ENCODE data around the gene MICAL1.

Gene MICAL1

DNA sequence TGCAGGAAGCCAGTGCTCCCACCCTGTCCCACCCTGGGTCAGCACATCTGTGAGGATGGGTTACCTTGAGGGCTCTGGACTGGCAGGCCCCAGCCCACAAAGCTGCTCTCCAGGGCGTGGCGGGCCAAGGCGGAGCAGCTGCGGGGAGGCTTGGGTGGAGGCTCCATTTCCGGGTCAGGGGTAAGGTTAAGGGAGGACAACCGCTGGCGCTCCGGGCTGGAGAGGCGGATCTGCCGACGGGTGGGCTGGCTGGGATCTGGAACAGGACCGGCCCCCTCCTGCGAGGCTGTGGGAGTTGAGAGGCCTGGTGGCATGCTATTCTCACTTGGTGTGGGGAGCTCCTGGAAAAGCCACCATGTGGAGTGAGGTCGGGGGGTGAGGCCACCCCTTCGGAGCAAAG is 9.5 kb downstream of the MICAL1 start:
- Histone ChIP-seq H3K36me3 (ENCODE audit: control insufficient read depth in 4 of 4, insufficient read depth in 4 of 4, low read length in 3 of 4) (peaks cover 10 to 76% (median 45%) of the 10 kb centered on the region in 4 experiments), H3K27me3 (replicated peaks in 2 of 5; ENCODE audit: control insufficient read depth in 4 of 5, insufficient read depth in 5 of 5, low read length in 4 of 5) (no peaks in the 10 kb centered on the region), H3K4me1 (ENCODE audit: control extremely low read depth in 1 of 4, control insufficient read depth in 4 of 4, insufficient read depth in 4 of 4, low read length in 3 of 4) (peaks cover 0 to 30% (median 26%) of the 10 kb centered on the region in 4 experiments), H3K9me3 (ENCODE audit: control extremely low read depth in 1 of 5, control insufficient read depth in 4 of 5, insufficient read depth in 2 of 5, low read depth in 1 of 5, low read length in 4 of 5) (no peaks in the 10 kb centered on the region), H3K27ac (ENCODE audit: insufficient read depth in 1 of 2, low read depth in 1 of 2, low read length in 2 of 2, poor library complexity in 1 of 2, severe bottlenecking in 2 of 2) (no peak overlapping the region), H3K4me3 (ENCODE audit: control insufficient read depth in 1 of 7, extremely low read depth in 1 of 7, insufficient read depth in 4 of 7, low read depth in 2 of 7, low read length in 6 of 7) (no peak overlapping the region)
- ChIA-PET POLR2A (no interaction called here), CTCF (interaction anchor here (9.8 kb wide), 1 partner anchor 8 kb away, joined by 125 read pairs; the partner anchor contains the start of gene MICAL1)
- DNase-seq, result no peak
- 100% methylated on average over 4 of the region's 15 CpGs for WGBS (ENCODE audit: insufficient coverage)

DNA sequence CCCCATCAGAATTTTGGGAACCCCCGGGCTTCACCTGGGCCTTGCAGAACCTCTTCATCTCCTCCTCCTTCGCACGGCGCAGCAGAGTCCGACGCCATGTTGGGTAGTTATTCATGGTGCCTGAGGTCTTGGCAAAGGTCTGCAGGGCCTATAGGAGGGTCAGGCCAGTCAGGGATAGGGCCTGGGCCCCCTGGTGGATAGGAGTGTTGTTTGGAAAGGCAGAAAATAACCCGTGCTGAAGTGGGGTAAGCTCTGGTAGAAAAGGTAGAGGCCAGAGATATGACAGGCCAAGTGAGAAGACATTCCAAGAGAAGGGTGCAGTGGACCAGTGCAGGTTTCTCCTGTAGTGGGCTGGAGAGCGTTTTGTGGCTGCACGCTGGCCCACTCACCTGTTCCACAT is 10.2 kb downstream of the MICAL1 start:
- peaks cover 10 to 71% (median 42%) of the 10 kb centered on the region in 4 experiments for H3K36me3 ChIP-seq (ENCODE audit: control insufficient read depth in 4 of 4, insufficient read depth in 4 of 4, low read length in 3 of 4)
- peak in 1 of 3 donors; percentile 21 for DNase-seq
- 100% methylated on average over 3 of the region's 9 CpGs for WGBS (ENCODE audit: insufficient coverage)
- H3K4me1 ChIP-seq (ENCODE audit: control extremely low read depth in 1 of 4, control insufficient read depth in 4 of 4, insufficient read depth in 4 of 4, low read length in 3 of 4), result peaks cover 0 to 31% (median 24%) of the 10 kb centered on the region in 4 experiments
- no peak overlapping the region for H3K4me3 ChIP-seq (ENCODE audit: control insufficient read depth in 1 of 7, extremely low read depth in 1 of 7, insufficient read depth in 4 of 7, low read depth in 2 of 7, low read length in 6 of 7)
- no peaks in the 10 kb centered on the region for H3K27me3 ChIP-seq (replicated peaks in 2 of 5; ENCODE audit: control insufficient read depth in 4 of 5, insufficient read depth in 5 of 5, low read length in 4 of 5)
- H3K9me3 ChIP-seq (ENCODE audit: control extremely low read depth in 1 of 5, control insufficient read depth in 4 of 5, insufficient read depth in 2 of 5, low read depth in 1 of 5, low read length in 4 of 5), result no peaks in the 10 kb centered on the region
- POLR2A ChIA-PET, result no interaction called here
- CTCF ChIA-PET, result interaction anchor here (0.7 to 9.8 kb wide), 5 partner anchors 9 to 263 kb away, joined by 3 to 125 read pairs (median 7); partner anchors contain the start of genes CD164 and MICAL1
- H3K27ac ChIP-seq (ENCODE audit: insufficient read depth in 1 of 2, low read depth in 1 of 2, low read length in 2 of 2, poor library complexity in 1 of 2, severe bottlenecking in 2 of 2), result no peak overlapping the region

DNA sequence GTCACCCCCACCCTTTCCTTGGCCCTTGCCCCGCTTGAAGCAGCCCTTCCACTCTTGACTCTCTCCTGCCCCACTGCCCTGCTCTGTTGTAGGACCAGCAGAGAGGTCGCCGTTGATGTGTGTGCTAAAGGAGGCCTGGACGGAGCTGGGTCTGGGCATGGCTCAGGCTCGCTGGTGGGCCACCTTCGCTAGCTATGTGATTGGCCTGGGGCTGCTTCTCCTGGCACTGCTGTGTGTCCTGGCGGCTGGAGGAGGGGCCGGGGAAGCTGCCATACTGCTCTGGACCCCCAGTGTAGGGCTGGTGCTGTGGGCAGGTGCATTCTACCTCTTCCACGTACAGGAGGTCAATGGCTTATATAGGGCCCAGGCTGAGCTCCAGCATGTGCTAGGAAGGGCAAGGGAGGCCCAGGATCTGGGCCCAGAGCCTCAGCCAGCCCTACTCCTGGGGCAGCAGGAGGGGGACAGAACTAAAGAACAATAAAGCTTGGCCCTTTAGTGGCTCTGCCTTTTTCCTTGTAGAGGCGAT is 12.1 kb downstream of the MICAL1 start:
- Histone ChIP-seq H3K27me3 (replicated peaks in 2 of 5; ENCODE audit: control insufficient read depth in 4 of 5, insufficient read depth in 5 of 5, low read length in 4 of 5) (no peaks in the 10 kb centered on the region), H3K36me3 (ENCODE audit: control insufficient read depth in 4 of 4, insufficient read depth in 4 of 4, low read length in 3 of 4) (peaks cover 10 to 60% (median 39%) of the 10 kb centered on the region in 4 experiments), H3K27ac (ENCODE audit: insufficient read depth in 1 of 2, low read depth in 1 of 2, low read length in 2 of 2, poor library complexity in 1 of 2, severe bottlenecking in 2 of 2) (no peak overlapping the region), H3K4me3 (ENCODE audit: control insufficient read depth in 1 of 7, extremely low read depth in 1 of 7, insufficient read depth in 4 of 7, low read depth in 2 of 7, low read length in 6 of 7) (no peak overlapping the region), H3K9me3 (ENCODE audit: control extremely low read depth in 1 of 5, control insufficient read depth in 4 of 5, insufficient read depth in 2 of 5, low read depth in 1 of 5, low read length in 4 of 5) (no peaks in the 10 kb centered on the region), H3K4me1 (ENCODE audit: control extremely low read depth in 1 of 4, control insufficient read depth in 4 of 4, insufficient read depth in 4 of 4, low read length in 3 of 4) (peaks cover 4 to 24% (median 20%) of the 10 kb centered on the region in 4 experiments)
- DNase-seq, result no peak
- 91% methylated on average over 4 of the region's 10 CpGs for WGBS (ENCODE audit: insufficient coverage)
- CTCF ChIA-PET, result interaction anchor here (0.7 to 9.8 kb wide), 4 partner anchors 11 to 207 kb away, joined by 3 to 125 read pairs (median 22); partner anchors contain the start of genes CD164 and MICAL1
- POLR2A ChIA-PET, result no interaction called here

DNA sequence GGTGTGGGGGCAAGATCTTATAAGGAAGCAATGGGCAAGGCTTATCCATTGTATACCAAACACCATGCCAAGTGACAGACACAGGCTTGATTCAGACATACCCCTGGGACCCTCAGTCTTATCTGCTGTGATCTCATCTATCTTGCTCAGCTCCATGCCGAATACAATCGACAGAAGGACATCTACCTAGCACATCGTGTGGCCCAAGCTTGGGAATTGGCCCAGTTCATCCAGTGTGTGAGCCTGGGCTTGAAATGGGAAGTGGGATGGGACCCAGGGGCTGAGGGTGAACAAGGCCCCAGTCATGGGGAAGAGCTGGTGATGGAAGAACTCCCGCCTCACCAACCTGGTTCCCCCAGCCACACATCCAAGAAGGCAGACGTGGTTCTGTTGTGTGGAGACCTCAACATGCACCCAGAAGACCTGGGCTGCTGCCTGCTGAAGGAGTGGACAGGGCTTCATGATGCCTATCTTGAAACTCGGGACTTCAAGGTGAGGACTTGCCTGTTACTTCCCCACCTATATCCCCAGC is 13.1 kb downstream of the MICAL1 start:
- ChIA-PET POLR2A (interaction anchor here (1.2 to 2.5 kb wide), 2 partner anchors 9 to 12 kb away, joined by 3 to 29 read pairs; partner anchors contain the start of gene MICAL1), CTCF (interaction anchor here (0.9 to 9.8 kb wide), 6 partner anchors 12 to 433 kb away, joined by 3 to 125 read pairs (median 12); partner anchors contain the start of genes CD164 and MICAL1)
- Histone ChIP-seq H3K9me3 (ENCODE audit: control extremely low read depth in 1 of 5, control insufficient read depth in 4 of 5, insufficient read depth in 2 of 5, low read depth in 1 of 5, low read length in 4 of 5) (no peaks in the 10 kb centered on the region), H3K4me3 (ENCODE audit: control insufficient read depth in 1 of 7, extremely low read depth in 1 of 7, insufficient read depth in 4 of 7, low read depth in 2 of 7, low read length in 6 of 7) (peak overlapping the region in 3 of 7 experiments; percentile 82 to 89 (median 88)), H3K36me3 (ENCODE audit: control insufficient read depth in 4 of 4, insufficient read depth in 4 of 4, low read length in 3 of 4) (peaks cover 10 to 54% (median 36%) of the 10 kb centered on the region in 4 experiments), H3K27ac (ENCODE audit: insufficient read depth in 1 of 2, low read depth in 1 of 2, low read length in 2 of 2, poor library complexity in 1 of 2, severe bottlenecking in 2 of 2) (no peak overlapping the region), H3K4me1 (ENCODE audit: control extremely low read depth in 1 of 4, control insufficient read depth in 4 of 4, insufficient read depth in 4 of 4, low read length in 3 of 4) (peaks cover 4 to 24% (median 20%) of the 10 kb centered on the region in 4 experiments), H3K27me3 (replicated peaks in 2 of 5; ENCODE audit: control insufficient read depth in 4 of 5, insufficient read depth in 5 of 5, low read length in 4 of 5) (no peaks in the 10 kb centered on the region)
- 100% methylated on average over 4 of the region's 6 CpGs for WGBS (ENCODE audit: insufficient coverage)
- no peak for DNase-seq

DNA sequence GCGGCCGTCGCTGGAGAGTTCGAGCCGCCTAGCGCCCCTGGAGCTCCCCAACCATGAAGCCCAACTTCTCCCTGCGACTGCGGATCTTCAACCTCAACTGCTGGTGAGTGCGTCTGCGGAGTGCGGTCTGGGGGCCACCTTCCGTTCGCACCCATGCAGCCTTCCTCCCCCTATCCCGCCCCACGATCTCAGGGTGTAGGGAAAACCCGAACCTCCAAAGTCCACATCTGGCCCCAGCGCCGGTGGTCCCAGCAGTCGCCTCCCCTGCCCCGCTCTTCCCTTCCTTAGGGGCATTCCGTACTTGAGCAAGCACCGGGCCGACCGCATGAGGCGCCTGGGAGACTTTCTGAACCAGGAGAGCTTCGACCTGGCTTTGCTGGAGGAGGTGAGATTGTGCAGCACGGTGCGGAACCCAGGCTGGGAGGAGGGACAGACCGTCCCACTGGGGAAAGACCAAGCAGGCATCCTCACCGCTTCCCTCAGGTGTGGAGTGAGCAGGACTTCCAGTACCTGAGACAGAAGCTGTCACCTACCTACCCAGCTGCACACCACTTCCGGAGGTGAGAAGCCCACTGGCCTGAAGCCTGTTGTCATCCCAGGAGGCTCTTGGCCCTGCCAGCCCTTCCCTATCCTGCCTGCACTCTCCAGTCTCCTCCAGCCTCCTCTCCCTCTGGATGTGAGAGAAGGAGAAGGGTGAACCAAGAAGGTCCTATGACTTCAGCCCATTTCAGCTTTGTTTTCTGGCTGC is 14.3 kb downstream of the MICAL1 start:
- Histone ChIP-seq H3K27me3 (replicated peaks in 2 of 5; ENCODE audit: control insufficient read depth in 4 of 5, insufficient read depth in 5 of 5, low read length in 4 of 5) (no peaks in the 10 kb centered on the region), H3K9me3 (ENCODE audit: control extremely low read depth in 1 of 5, control insufficient read depth in 4 of 5, insufficient read depth in 2 of 5, low read depth in 1 of 5, low read length in 4 of 5) (no peaks in the 10 kb centered on the region), H3K4me3 (ENCODE audit: control insufficient read depth in 1 of 7, extremely low read depth in 1 of 7, insufficient read depth in 4 of 7, low read depth in 2 of 7, low read length in 6 of 7) (peak overlapping the region; percentile 60 to 91 (median 86)), H3K27ac (ENCODE audit: insufficient read depth in 1 of 2, low read depth in 1 of 2, low read length in 2 of 2, poor library complexity in 1 of 2, severe bottlenecking in 2 of 2) (peak overlapping the region; percentile 83 to 92), H3K4me1 (ENCODE audit: control extremely low read depth in 1 of 4, control insufficient read depth in 4 of 4, insufficient read depth in 4 of 4, low read length in 3 of 4) (peaks cover 4 to 24% (median 21%) of the 10 kb centered on the region in 4 experiments), H3K36me3 (ENCODE audit: control insufficient read depth in 4 of 4, insufficient read depth in 4 of 4, low read length in 3 of 4) (peaks cover 10 to 45% (median 29%) of the 10 kb centered on the region in 4 experiments)
- POLR2A ChIA-PET, result interaction anchor here (0.8 to 2.5 kb wide), 7 partner anchors 9 to 881 kb away, joined by 3 to 29 read pairs (median 7); partner anchors contain the start of genes CD164, FOXO3 and MICAL1
- peak; percentile 65 to 91 (median 90) for DNase-seq
- WGBS (ENCODE audit: insufficient coverage), result under 1% methylated on average over 28 of the region's 31 CpGs
- CTCF ChIA-PET, result interaction anchor here (0.9 to 9.8 kb wide), 10 partner anchors 13 to 259 kb away, joined by 3 to 125 read pairs (median 4); partner anchors contain the start of genes CD164 and MICAL1

DNA sequence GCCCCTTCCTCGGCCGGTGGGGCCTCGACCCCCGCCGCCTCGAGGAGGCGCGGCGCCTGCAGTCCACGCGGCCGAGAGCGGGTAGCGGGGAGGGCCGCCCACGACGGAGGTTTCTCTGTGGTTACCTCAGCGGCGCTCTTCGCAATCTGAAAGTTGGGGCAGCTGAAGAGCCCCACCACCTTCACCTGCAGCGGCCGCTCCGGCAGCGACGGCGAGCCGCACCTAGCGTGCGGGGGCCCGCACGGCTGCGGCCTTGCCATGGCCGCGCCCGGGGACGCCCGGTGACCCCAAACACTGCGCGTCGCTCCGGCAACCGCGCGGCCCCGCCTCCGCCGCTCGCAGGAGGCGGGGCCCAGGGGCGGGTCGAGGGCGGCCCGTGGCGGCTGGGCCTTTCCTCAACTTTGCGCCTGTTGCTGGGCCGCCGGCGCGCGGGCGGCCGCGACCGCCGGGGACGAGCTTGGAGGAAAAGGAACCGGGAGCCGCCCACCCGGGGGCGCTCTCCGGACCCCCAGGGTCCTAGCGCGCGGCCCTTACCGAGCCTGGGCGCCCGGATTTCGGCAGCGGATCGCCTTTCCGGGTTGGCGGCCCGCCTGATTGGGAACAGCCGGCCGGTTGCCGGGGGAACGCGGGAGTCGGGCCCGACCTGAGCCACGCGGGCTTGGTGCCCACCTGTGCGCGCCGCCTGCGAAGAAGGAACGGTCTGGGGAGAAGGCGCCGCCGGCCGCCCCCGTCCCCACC is 15.1 kb downstream of the MICAL1 start, which contains the start of the genes PPIL6 and SMPD2:
PPIL6 (minus strand) TSS at position 298 of the 738 bp plus-strand sequence; CDS start at position 260, 38 bp downstream.
SMPD2 (plus strand) TSS at position 394 of the 738 bp plus-strand sequence. CDS start 398 bp downstream, outside the sequence.
- DNase-seq, result peak; percentile 88 to 94 (median 94)
- H3K27ac ChIP-seq (ENCODE audit: insufficient read depth in 1 of 2, low read depth in 1 of 2, low read length in 2 of 2, poor library complexity in 1 of 2, severe bottlenecking in 2 of 2), result peak within 1 kb of the TSS; percentile 83 to 92
- ChIA-PET CTCF (interaction anchor here (0.9 to 9.8 kb wide), 9 partner anchors 14 to 258 kb away, joined by 3 to 125 read pairs (median 4); partner anchors contain the start of genes CD164 and MICAL1), POLR2A (interaction anchor here (0.8 to 2.5 kb wide), 6 partner anchors 9 to 880 kb away, joined by 3 to 29 read pairs (median 8); partner anchors contain the start of genes CD164, FOXO3 and MICAL1)
- peaks cover 4 to 24% (median 21%) of the 10 kb centered on the region in 4 experiments for H3K4me1 ChIP-seq (ENCODE audit: control extremely low read depth in 1 of 4, control insufficient read depth in 4 of 4, insufficient read depth in 4 of 4, low read length in 3 of 4)
- H3K9me3 ChIP-seq (ENCODE audit: control extremely low read depth in 1 of 5, control insufficient read depth in 4 of 5, insufficient read depth in 2 of 5, low read depth in 1 of 5, low read length in 4 of 5), result no peaks in the 10 kb centered on the region
- peak within 1 kb of the TSS; percentile 60 to 91 (median 86) for H3K4me3 ChIP-seq (ENCODE audit: control insufficient read depth in 1 of 7, extremely low read depth in 1 of 7, insufficient read depth in 4 of 7, low read depth in 2 of 7, low read length in 6 of 7)
- peaks cover 10 to 38% (median 25%) of the 10 kb centered on the region in 4 experiments for H3K36me3 ChIP-seq (ENCODE audit: control insufficient read depth in 4 of 4, insufficient read depth in 4 of 4, low read length in 3 of 4)
- no peaks in the 10 kb centered on the region for H3K27me3 ChIP-seq (replicated peaks in 2 of 5; ENCODE audit: control insufficient read depth in 4 of 5, insufficient read depth in 5 of 5, low read length in 4 of 5)
- under 1% methylated on average over 65 of the region's 102 CpGs for WGBS (ENCODE audit: insufficient coverage)
